ENCODE results near the gene RAB26.

RAB26 gene

GRCh38 chr16:2159175-2159838, 10.9 kb downstream of the RAB26 start:
- no peak for DNase-seq (ENCODE audit: low read depth)

GRCh38 chr16:2160915-2161551, 12.6 kb downstream of the RAB26 start:
- DNase-seq (ENCODE audit: low read depth) = no peak

- DNase-seq (ENCODE audit: low read depth) = no peak
These were observed 13.5 kb downstream of the RAB26 start for GRCh38 chr16:2161911-2162310.

GRCh38 chr16:2162676-2163118, 14.3 kb downstream of the RAB26 start:
- no peak for DNase-seq (ENCODE audit: low read depth)

- DNase-seq (ENCODE audit: low read depth) = no peak
These were observed 14.9 kb downstream of the RAB26 start for GRCh38 chr16:2163211-2163881.

GRCh38 chr16:2165861-2166260, 17.4 kb downstream of the RAB26 start:
- no peak for DNase-seq (ENCODE audit: low read depth)

- DNase-seq (ENCODE audit: low read depth) = no peak
These were observed 18.0 kb downstream of the RAB26 start for GRCh38 chr16:2166263-2167067.

- no peak for DNase-seq (ENCODE audit: low read depth)
These were observed 18.7 kb downstream of the RAB26 start for GRCh38 chr16:2167068-2167638.

- DNase-seq (ENCODE audit: low read depth) = no peak
These were observed 21.7 kb downstream of the RAB26 start for GRCh38 chr16:2170080-2170479.

- DNase-seq (ENCODE audit: low read depth) = no peak
These were observed 22.4 kb downstream of the RAB26 start for GRCh38 chr16:2170587-2171435.

- no peak for DNase-seq (ENCODE audit: low read depth)
These were observed 23.3 kb downstream of the RAB26 start for GRCh38 chr16:2171601-2172178.

GRCh38 chr16:2172688-2173335, 24.4 kb downstream of the RAB26 start:
- no peak for DNase-seq (ENCODE audit: low read depth)

- DNase-seq (ENCODE audit: low read depth) = no peak
These were observed 24.9 kb downstream of the RAB26 start for GRCh38 chr16:2173366-2173765.

GRCh38 chr16:2173916-2174315, 25.5 kb downstream of the RAB26 start:
- DNase-seq (ENCODE audit: low read depth) = no peak

GRCh38 chr16:2174396-2175131, 26.1 kb downstream of the RAB26 start:
- no peak for DNase-seq (ENCODE audit: low read depth)

GRCh38 chr16:2175454-2175853, 27.0 kb downstream of the RAB26 start:
- no peak for DNase-seq (ENCODE audit: low read depth)

- no peak for DNase-seq (ENCODE audit: low read depth)
These were observed 27.6 kb downstream of the RAB26 start for GRCh38 chr16:2176047-2176446.

GRCh38 chr16:2177101-2177500, 28.7 kb downstream of the RAB26 start:
- DNase-seq (ENCODE audit: low read depth) = no peak

- no peak for DNase-seq (ENCODE audit: low read depth)
These were observed 29.1 kb downstream of the RAB26 start for GRCh38 chr16:2177561-2177960.
